ENCODE data around the gene DYRK1B. TPM values are rescaled to one million over a fixed set of nuclear protein-coding genes. Genes with fewer than 3 reads are reported as not detected.
"Not testable (repeated sequence)": the region's sequence is repeated elsewhere in the genome, so short reads cannot be mapped to it uniquely, and the experiment has no call there.

Gene DYRK1B
- 5.4 and 6.9 TPM in 2 replicates for total RNA-seq (2014; rRNA removed; shearing (Covaris generic))

- peak; percentile 99 for DNase-seq
- H3K4me3 ChIP-seq (ENCODE audit: insufficient read depth, low read depth, low read length): peak within 1 kb of the TSS; percentile 78
- no peaks in the 10 kb centered on the region for H3K27me3 ChIP-seq (ENCODE audit: control insufficient read depth, insufficient read depth, low read length)
- peaks cover 37% of the 10 kb centered on the region for H3K36me3 ChIP-seq (replicated peaks; ENCODE audit: control insufficient read depth, insufficient read depth, low read length)
Observed at GRCh38 chr19:39833464-39834286, at the start of gene DYRK1B. DYRK1B (minus strand) TSS chr19:39834162; CDS start chr19:39831867, 2,295 bp downstream.

- not testable (repeated sequence) for DNase-seq; H3K4me3 ChIP-seq (ENCODE audit: insufficient read depth, low read depth, low read length); H3K27me3 ChIP-seq (ENCODE audit: control insufficient read depth, insufficient read depth, low read length); H3K36me3 ChIP-seq (replicated peaks; ENCODE audit: control insufficient read depth, insufficient read depth, low read length)
Observed at GRCh38 chr19:39882645-39883044, 48.7 kb upstream of the DYRK1B start.

GRCh38 chr19:39881495-39882110 lies 47.6 kb upstream of the DYRK1B start:
- peak; percentile 85 for DNase-seq
- H3K4me3 ChIP-seq (ENCODE audit: insufficient read depth, low read depth, low read length): not testable (repeated sequence)

GRCh38 chr19:39880241-39880640 lies 46.3 kb upstream of the DYRK1B start:
- not testable (repeated sequence) for DNase-seq; H3K36me3 ChIP-seq (replicated peaks; ENCODE audit: control insufficient read depth, insufficient read depth, low read length); H3K27me3 ChIP-seq (ENCODE audit: control insufficient read depth, insufficient read depth, low read length)

More at GRCh38 chr19:39881495-39882110, 47.6 kb upstream of the DYRK1B start:
- H3K27me3 ChIP-seq (ENCODE audit: control insufficient read depth, insufficient read depth, low read length); H3K36me3 ChIP-seq (replicated peaks; ENCODE audit: control insufficient read depth, insufficient read depth, low read length): not testable (repeated sequence)

GRCh38 chr19:39879796-39880195 lies 45.8 kb upstream of the DYRK1B start:
- H3K27me3 ChIP-seq (ENCODE audit: control insufficient read depth, insufficient read depth, low read length); H3K36me3 ChIP-seq (replicated peaks; ENCODE audit: control insufficient read depth, insufficient read depth, low read length); H3K4me3 ChIP-seq (ENCODE audit: insufficient read depth, low read depth, low read length); DNase-seq: not testable (repeated sequence)

More at GRCh38 chr19:39880241-39880640, 46.3 kb upstream of the DYRK1B start:
- H3K4me3 ChIP-seq (ENCODE audit: insufficient read depth, low read depth, low read length): not testable (repeated sequence)

- not testable (repeated sequence) for H3K4me3 ChIP-seq (ENCODE audit: insufficient read depth, low read depth, low read length); DNase-seq; H3K27me3 ChIP-seq (ENCODE audit: control insufficient read depth, insufficient read depth, low read length); H3K36me3 ChIP-seq (replicated peaks; ENCODE audit: control insufficient read depth, insufficient read depth, low read length)
Observed at GRCh38 chr19:39878866-39879265, 44.9 kb upstream of the DYRK1B start.

GRCh38 chr19:39878398-39878797 lies 44.4 kb upstream of the DYRK1B start:
- no peak overlapping the region for H3K4me3 ChIP-seq (ENCODE audit: insufficient read depth, low read depth, low read length)
- H3K27me3 ChIP-seq (ENCODE audit: control insufficient read depth, insufficient read depth, low read length): no peaks in the 10 kb centered on the region
- no peaks in the 10 kb centered on the region for H3K36me3 ChIP-seq (replicated peaks; ENCODE audit: control insufficient read depth, insufficient read depth, low read length)
- DNase-seq: peak; percentile 28

- not testable (repeated sequence) for H3K27me3 ChIP-seq (ENCODE audit: control insufficient read depth, insufficient read depth, low read length); DNase-seq; H3K4me3 ChIP-seq (ENCODE audit: insufficient read depth, low read depth, low read length); H3K36me3 ChIP-seq (replicated peaks; ENCODE audit: control insufficient read depth, insufficient read depth, low read length)
Observed at GRCh38 chr19:39877982-39878381, 44.0 kb upstream of the DYRK1B start.

GRCh38 chr19:39877488-39877887 lies 43.5 kb upstream of the DYRK1B start:
- not testable (repeated sequence) for H3K36me3 ChIP-seq (replicated peaks; ENCODE audit: control insufficient read depth, insufficient read depth, low read length); H3K4me3 ChIP-seq (ENCODE audit: insufficient read depth, low read depth, low read length); H3K27me3 ChIP-seq (ENCODE audit: control insufficient read depth, insufficient read depth, low read length)
- peak; percentile 60 for DNase-seq

GRCh38 chr19:39876486-39876885 lies 42.5 kb upstream of the DYRK1B start:
- not testable (repeated sequence) for H3K36me3 ChIP-seq (replicated peaks; ENCODE audit: control insufficient read depth, insufficient read depth, low read length); DNase-seq; H3K27me3 ChIP-seq (ENCODE audit: control insufficient read depth, insufficient read depth, low read length); H3K4me3 ChIP-seq (ENCODE audit: insufficient read depth, low read depth, low read length)

GRCh38 chr19:39875401-39875864 lies 41.5 kb upstream of the DYRK1B start:
- DNase-seq: peak; percentile 40
- not testable (repeated sequence) for H3K4me3 ChIP-seq (ENCODE audit: insufficient read depth, low read depth, low read length); H3K36me3 ChIP-seq (replicated peaks; ENCODE audit: control insufficient read depth, insufficient read depth, low read length); H3K27me3 ChIP-seq (ENCODE audit: control insufficient read depth, insufficient read depth, low read length)

GRCh38 chr19:39874404-39874803 lies 40.4 kb upstream of the DYRK1B start:
- DNase-seq: no peak
- no peaks in the 10 kb centered on the region for H3K27me3 ChIP-seq (ENCODE audit: control insufficient read depth, insufficient read depth, low read length)
- H3K36me3 ChIP-seq (replicated peaks; ENCODE audit: control insufficient read depth, insufficient read depth, low read length): no peaks in the 10 kb centered on the region
- H3K4me3 ChIP-seq (ENCODE audit: insufficient read depth, low read depth, low read length): no peak overlapping the region

GRCh38 chr19:39873385-39873784 lies 39.4 kb upstream of the DYRK1B start:
- DNase-seq: peak; percentile 24
- H3K4me3 ChIP-seq (ENCODE audit: insufficient read depth, low read depth, low read length): no peak overlapping the region
- H3K36me3 ChIP-seq (replicated peaks; ENCODE audit: control insufficient read depth, insufficient read depth, low read length): no peaks in the 10 kb centered on the region
- no peaks in the 10 kb centered on the region for H3K27me3 ChIP-seq (ENCODE audit: control insufficient read depth, insufficient read depth, low read length)

- H3K36me3 ChIP-seq (replicated peaks; ENCODE audit: control insufficient read depth, insufficient read depth, low read length): no peaks in the 10 kb centered on the region
- H3K27me3 ChIP-seq (ENCODE audit: control insufficient read depth, insufficient read depth, low read length): no peaks in the 10 kb centered on the region
- no peak overlapping the region for H3K4me3 ChIP-seq (ENCODE audit: insufficient read depth, low read depth, low read length)
- peak; percentile 36 for DNase-seq
Observed at GRCh38 chr19:39871886-39872866, 38.2 kb upstream of the DYRK1B start.
